Heart left ventricle (tissue), 16 donors: ENCODE measurements around the gene TRMT1. TPM values are rescaled to one million over a fixed set of nuclear protein-coding genes. Genes with fewer than 3 reads are reported as not detected.
"Not testable (repeated sequence)": the region's sequence is repeated elsewhere in the genome, so short reads cannot be mapped to it uniquely, and the experiment has no call there.

ENCODE experiments used
- ATAC-seq, 4 donors: fragments of 200-7000 bp; cut with Tn5 transposase; one replicate each; pipeline ENCODE4 v1.9.1; 2020 to 2022; ENCODE audit warnings: moderate library complexity in 4 of 4, mild to moderate bottlenecking in 3 of 4, moderate number of reproducible peaks in 1 of 4
- DNase-seq, 5 donors: peaks; one replicate each; pipeline ENCODE4 v3.0.0-alpha.2; 2020
- H3K27ac ChIP-seq, 12 donors: fragments of 200-600 bp; sonication (generic) in 4 of 12; one replicate each; pipeline versions ENCODE4 v1.5.0 to v1.8.0; 2016 to 2022; ENCODE audit warnings: mild to moderate bottlenecking in 2 of 12
- H3K27me3 ChIP-seq, 9 donors: fragments of 200-600 bp; sonication (generic) in 2 of 9; one replicate each; pipeline versions ENCODE4 v1.5.1 to v1.8.0; 2016 to 2022; ENCODE audit warnings: mild to moderate bottlenecking in 3 of 9
- H3K36me3 ChIP-seq, 9 donors: fragments of 200-600 bp; sonication (generic) in 2 of 9; one replicate each; pipeline versions ENCODE4 v1.5.0 to v1.8.0; 2018 to 2022; ENCODE audit warnings: mild to moderate bottlenecking in 2 of 9
- H3K4me1 ChIP-seq, 12 donors: fragments of 200-600 bp; sonication (generic) in 4 of 12; one replicate each; pipeline versions ENCODE4 v1.5.0 to v1.8.0; 2016 to 2022; ENCODE audit warnings: mild to moderate bottlenecking in 3 of 12
- H3K4me3 ChIP-seq, 12 donors: fragments of 200-600 bp; sonication (generic) in 4 of 12; one replicate each; pipeline versions ENCODE4 v1.5.0 to v1.8.0; 2017 to 2022; ENCODE audit warnings: mild to moderate bottlenecking in 9 of 12, moderate library complexity in 4 of 12
- H3K9me3 ChIP-seq, 12 donors: fragments of 200-600 bp; sonication (generic) in 4 of 12; one replicate each; pipeline versions ENCODE4 v1.5.0 to v1.8.0; 2016 to 2022; ENCODE audit warnings: mild to moderate bottlenecking in 1 of 12
- POLR2A ChIP-seq, 2 donors: fragments of 450-650 bp; IDR thresholded peaks; one replicate each; pipeline ENCODE4 v1.6.1; 2017; ENCODE audit warnings: antibody characterized with exemption in 2 of 2, mild to moderate bottlenecking in 2 of 2, moderate library complexity in 2 of 2
- WGBS, 4 donors: extraction: QIAGEN DNeasy Blood & Tissue Kit in 2 of 4; methylation state at CpG; one replicate each; pipeline versions ENCODE4 v1.1.5 to v1.1.7; 2013 to 2018; 5-methylcytosine and 5-hydroxymethylcytosine counted together
- intact Hi-C, 10 donors: fragments of 100-400 bp; cut with DNase I; formaldehyde crosslinking; loops; one replicate each; pipeline versions ENCODE4 v1.11.1 to v1.14.2; 2022
- polyA plus RNA-seq, 2 donors: library from polyadenylated mRNA; stranded (reverse); fragments of 200-250 nt; gene quantifications; one replicate each; pipeline ENCODE4 v1.2.3, GENCODE V29; 2013
- total RNA-seq, 9 donors: library from RNA; depleted of rRNA in 2 of 9; stranded (reverse); fragments of >200 nt in 2 of 9; fragmentation: NEBNext Ultra II Directional in 3 of 9; extraction: Animal tissue kit (Norgen Biotek cat#: 25700) in 3 of 9; gene quantifications; one replicate each; pipeline versions ENCODE4 v1.1.0 to v1.2.4, GENCODE V29; 2016 to 2023
- TF ChIP-seq, protein P1 (sequence below), 12 donors: fragments of 200-600 bp; sonication (generic) in 4 of 12; IDR thresholded peaks; one replicate each; pipeline versions ENCODE4 v1.5.0 to v1.8.0; 2018 to 2022; ENCODE audit warnings: antibody characterized with exemption in 12 of 12, mild to moderate bottlenecking in 5 of 12
- donor health status: ischemic (EF 13 %, LVEDD 7.1; RV severe dilation, severe dysfunction).
- donor health status: healthy with polysubstance abuse.
- donor health status: DM: no; HTN: yes; CAD: no.
- donor health status: DM: no; HTN: no; CAD: no.
- donor health status: ischemic (EF 25% LVEDD 6.9; RV normal size, moderate dysfunction).
- donor health status: ischemic (EF 25% LVEDD 5.7; RV mildly dilated, moderate dysfunction).
- donor health status: healthy.
- donor health status: DM: yes; HTN: yes; CAD: no.
- donor health status: ischemic (EF 35%, LVEDD 5.7; RV mildly dilated, moderate dysfunction).
- donor health status: nonischemic (EF 11% LVEDD 7.7; RV severe dilation, severe dysfunction).
- donor health status: DM: yes; HTN: yes; CAD: no.
- donor health status: PGD.
- donor health status: ischemic (EF 29% LVEDD 5.4; RV normal size, mild dysfunction).
- donor health status: nonischemic (EF 23%, LVEDD 6.1; RV moderate dilation, normal function).

Gene TRMT1
- total and polyA plus RNA-seq, 11 donors: 15.1 to 32.4 (median 19.1) TPM

DNA sequence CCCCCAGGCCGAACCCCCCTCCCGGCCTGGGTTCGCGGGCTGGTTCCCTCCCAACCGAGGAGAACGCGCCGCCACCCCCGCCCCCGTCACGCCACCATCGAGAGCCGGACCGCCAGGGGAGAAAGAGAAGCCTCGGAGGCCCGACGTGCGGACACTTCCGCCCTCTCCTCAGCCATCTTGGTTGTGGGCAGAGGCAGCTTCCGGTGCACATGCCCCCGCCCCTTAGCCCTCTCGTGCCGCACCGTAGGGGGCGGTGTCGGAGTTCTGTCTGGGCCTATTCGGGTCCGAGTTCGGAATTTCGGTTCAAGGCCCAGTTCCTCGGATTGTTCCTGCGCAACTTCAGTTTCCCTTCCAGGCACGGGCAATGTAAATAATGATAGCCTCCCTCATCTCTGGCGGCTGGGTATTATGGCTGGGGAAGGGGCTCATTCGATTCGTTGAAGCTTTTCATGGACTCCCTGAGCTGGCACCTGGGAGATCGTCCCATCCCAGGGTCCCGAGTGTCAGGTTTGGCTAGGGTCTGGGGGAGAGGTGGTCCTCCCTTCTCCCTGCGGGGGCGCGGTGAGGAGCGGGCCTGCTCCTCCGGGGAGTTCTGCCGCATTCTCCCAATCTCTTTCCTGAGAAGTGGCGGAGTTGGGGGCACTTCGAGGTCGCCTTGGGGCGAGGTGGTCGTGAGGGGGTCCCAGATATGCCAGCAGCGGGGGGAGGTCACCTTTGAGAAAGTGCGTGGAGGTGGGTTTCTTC, 33.8 kb upstream of the TRMT1 start, which contains the start of the genes IER2 and STX10:
TSS of gene IER2 (plus strand) at position 225 of the 744 bp plus-strand sequence. CDS start 2,776 bp downstream, outside the sequence.
TSS of gene STX10 (minus strand) at position 189 of the 744 bp plus-strand sequence. CDS start 202 bp downstream, outside the sequence.
- Histone ChIP-seq H3K4me1 (peaks cover 0 to 35% (median 14%) of the 10 kb centered on the region in 12 donors), H3K4me3 (peak within 1 kb of the TSS; percentile 45 to 98 (median 91)), H3K36me3 (peaks cover 0 to 15% (median 4%) of the 10 kb centered on the region in 9 donors), H3K9me3 (no peaks in the 10 kb centered on the region), H3K27me3 (no peaks in the 10 kb centered on the region), H3K27ac (peak within 1 kb of the TSS; percentile 87 to 100 (median 98))
- peak; percentile 97 to 98 (median 97) for DNase-seq
- intact Hi-C loops: loop anchor here in 8 of 10 donors (2.0 to 10.0 kb wide), 12 partner anchors 14 to 694 kb away; partner anchors contain the start of genes LYL1 (in 7 of the 8), TRMT1 (in 4 of the 8), NACC1 (in 3 of the 8) and DAND5 (in 1 of the 8)
- peak in 1 of 2 donors; percentile 76 for TF ChIP-seq POLR2A (IDR thresholded peaks at IDR 0.05)
- TF ChIP-seq, protein P1, sequence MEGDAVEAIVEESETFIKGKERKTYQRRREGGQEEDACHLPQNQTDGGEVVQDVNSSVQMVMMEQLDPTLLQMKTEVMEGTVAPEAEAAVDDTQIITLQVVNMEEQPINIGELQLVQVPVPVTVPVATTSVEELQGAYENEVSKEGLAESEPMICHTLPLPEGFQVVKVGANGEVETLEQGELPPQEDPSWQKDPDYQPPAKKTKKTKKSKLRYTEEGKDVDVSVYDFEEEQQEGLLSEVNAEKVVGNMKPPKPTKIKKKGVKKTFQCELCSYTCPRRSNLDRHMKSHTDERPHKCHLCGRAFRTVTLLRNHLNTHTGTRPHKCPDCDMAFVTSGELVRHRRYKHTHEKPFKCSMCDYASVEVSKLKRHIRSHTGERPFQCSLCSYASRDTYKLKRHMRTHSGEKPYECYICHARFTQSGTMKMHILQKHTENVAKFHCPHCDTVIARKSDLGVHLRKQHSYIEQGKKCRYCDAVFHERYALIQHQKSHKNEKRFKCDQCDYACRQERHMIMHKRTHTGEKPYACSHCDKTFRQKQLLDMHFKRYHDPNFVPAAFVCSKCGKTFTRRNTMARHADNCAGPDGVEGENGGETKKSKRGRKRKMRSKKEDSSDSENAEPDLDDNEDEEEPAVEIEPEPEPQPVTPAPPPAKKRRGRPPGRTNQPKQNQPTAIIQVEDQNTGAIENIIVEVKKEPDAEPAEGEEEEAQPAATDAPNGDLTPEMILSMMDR (IDR thresholded peaks at IDR 0.05): peak; percentile 44 to 85 (median 64)
- WGBS, 4 donors: 0 to 1% (median 1%) methylated on average over 15 to 51 of the region's 51 CpGs
- ATAC-seq: peak; percentile 73 to 78 (median 78)

DNA sequence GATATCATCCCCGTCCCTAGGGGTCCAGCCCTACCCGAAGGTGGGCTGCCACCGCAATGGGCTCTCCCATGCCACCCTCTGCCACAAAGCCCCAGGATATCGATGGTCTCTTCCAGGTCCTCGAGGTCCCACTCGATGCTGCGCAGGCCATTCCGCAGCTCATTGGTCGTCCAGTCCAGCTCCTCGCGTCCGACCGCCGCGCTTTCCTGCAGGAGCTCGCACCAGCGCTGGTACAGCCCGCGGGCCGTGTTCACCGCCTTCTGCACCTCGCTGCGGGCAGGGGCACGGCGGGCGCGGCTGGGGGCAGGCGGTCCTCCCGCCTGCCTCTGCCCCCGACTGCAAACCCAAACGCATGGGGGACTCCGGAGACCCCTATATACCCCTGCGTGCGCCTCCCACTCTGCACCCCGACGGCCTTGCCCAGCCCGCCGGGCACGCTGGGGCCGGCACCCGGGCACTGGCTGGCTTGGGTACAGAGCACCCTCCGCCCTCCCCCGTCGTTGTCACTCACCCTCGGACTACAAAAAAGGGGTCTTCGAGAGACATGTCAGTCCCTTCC, 33.2 kb upstream of the TRMT1 start:
- intact Hi-C loops: loop anchor here in 8 of 10 donors (2.0 to 10.0 kb wide), 12 partner anchors 15 to 695 kb away; partner anchors contain the start of genes LYL1 (in 7 of the 8), TRMT1 (in 4 of the 8), NACC1 (in 3 of the 8) and DAND5 (in 1 of the 8)
- Histone ChIP-seq H3K4me3 (peak overlapping the region; percentile 45 to 98 (median 91)), H3K27me3 (no peaks in the 10 kb centered on the region), H3K36me3 (peaks cover 0 to 22% (median 11%) of the 10 kb centered on the region in 9 donors), H3K4me1 (peaks cover 0 to 29% (median 12%) of the 10 kb centered on the region in 12 donors), H3K9me3 (no peaks in the 10 kb centered on the region), H3K27ac (peak overlapping the region; percentile 55 to 100 (median 98))
- 0 to 1% (median 1%) methylated on average over 27 to 46 of the region's 46 CpGs for WGBS, 4 donors
- ATAC-seq: peak in 2 of 4 donors; percentile 0 to 6
- TF ChIP-seq, protein P1 (IDR thresholded peaks at IDR 0.05): no peak
- no peak for TF ChIP-seq POLR2A (IDR thresholded peaks at IDR 0.05)
- peak; percentile 45 to 83 (median 57) for DNase-seq

DNA sequence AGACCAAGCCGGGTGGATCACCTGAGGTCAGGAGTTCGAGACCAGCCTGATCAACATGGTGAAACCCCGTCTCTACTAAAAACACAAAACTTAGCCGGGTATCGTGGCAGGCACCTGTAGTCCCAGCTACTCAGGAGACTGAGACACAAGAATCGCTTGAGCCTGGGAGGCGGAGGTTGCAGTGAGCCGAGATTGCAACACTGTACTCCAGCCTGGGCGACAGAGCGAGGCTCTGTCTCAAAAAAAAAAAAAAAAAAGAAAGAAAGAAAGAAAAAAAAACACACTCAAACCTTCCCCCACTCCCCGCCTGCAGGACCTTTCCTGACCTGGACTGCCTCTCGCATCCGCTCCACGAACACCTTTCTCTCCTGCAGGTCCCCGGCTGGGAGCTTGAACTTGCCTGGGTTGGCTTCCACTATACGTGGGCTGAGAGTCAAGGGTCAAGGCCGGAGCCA, 32.7 kb upstream of the TRMT1 start:
- 46 to 57% (median 54%) methylated on average over 17 of the region's 17 CpGs for WGBS, 4 donors

DNA sequence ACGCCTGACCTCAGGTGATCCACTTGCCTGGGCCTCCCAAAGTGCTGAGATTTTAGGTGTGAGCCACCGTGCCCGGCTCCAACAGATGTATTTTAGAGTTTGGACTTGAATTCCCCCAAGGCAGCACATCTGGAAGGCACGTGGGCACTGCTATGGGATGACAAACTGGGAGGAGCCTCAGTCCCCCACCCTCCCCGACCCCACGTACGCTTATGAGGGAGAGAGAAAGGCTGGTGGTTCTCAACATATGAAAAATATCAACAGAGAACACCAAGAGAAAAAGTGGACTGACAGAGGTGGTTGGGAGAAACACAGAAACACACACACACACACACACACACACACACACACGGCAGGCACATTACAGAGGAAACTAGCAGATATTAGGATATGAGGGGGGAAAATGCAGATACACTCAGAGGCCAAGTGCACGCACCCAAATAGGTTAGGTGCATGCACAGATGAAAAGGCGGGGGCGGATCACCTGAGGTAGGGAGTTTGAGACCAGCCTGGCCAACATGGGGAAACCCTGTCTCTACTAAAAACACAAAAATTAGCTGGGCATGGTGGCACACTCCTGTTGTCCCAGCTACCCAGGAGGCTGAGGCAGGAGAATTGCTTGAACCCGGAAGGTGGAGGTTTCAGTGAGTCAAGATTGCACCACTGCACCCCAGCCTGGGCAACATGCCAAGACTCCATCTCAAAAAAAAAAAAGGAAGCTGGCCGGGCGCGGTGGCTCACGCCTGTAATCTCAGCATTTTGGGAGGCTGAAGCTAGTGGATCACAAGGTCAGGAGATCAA, 30.4 kb upstream of the TRMT1 start:
- Histone ChIP-seq H3K27me3 (no peaks in the 10 kb centered on the region), H3K36me3 (peaks cover 0 to 31% (median 19%) of the 10 kb centered on the region in 9 donors), H3K27ac (peak overlapping the region in 1 of 12 donors; percentile 66), H3K4me1 (peaks cover 0 to 34% (median 9%) of the 10 kb centered on the region in 12 donors), H3K4me3 (no peak overlapping the region), H3K9me3 (no peaks in the 10 kb centered on the region)
- DNase-seq (no peak), ATAC-seq (no peak)
- 69 to 79% (median 72%) methylated on average over 16 of the region's 16 CpGs for WGBS, 4 donors
- no peak for TF ChIP-seq POLR2A (IDR thresholded peaks at IDR 0.05)
- TF ChIP-seq, protein P1 (IDR thresholded peaks at IDR 0.05): no peak
- intact Hi-C loops: no loop called here

More for the DNA sequence above, 32.7 kb upstream of the TRMT1 start:
- Histone ChIP-seq H3K27ac (peak overlapping the region in 11 of 12 donors; percentile 55 to 100 (median 99)), H3K36me3 (peaks cover 0 to 25% (median 16%) of the 10 kb centered on the region in 9 donors), H3K4me1 (peaks cover 0 to 27% (median 12%) of the 10 kb centered on the region in 12 donors), H3K4me3 (peak overlapping the region; percentile 45 to 98 (median 91))
- H3K27me3 ChIP-seq, ATAC-seq, H3K9me3 ChIP-seq, DNase-seq, intact Hi-C loops: not testable (repeated sequence)
